NCI-H526 treated with DMSO at 0.1 percent for 48 hours (cell line): Measurements from ENCODE around the gene AUTS2.

Experiments
- DNase-seq: peaks from one replicate; lab custom pipeline; 2025; lab: John Stamatoyannopoulos, UW

Gene AUTS2

GRCh38 chr7:70556761-70557160, 958.5 kb downstream of the AUTS2 start:
- no peak for DNase-seq

- DNase-seq: no peak
Measured at GRCh38 chr7:70557338-70557737, 959.1 kb downstream of the AUTS2 start.

- no peak for DNase-seq
Measured at GRCh38 chr7:70559815-70560214, 961.5 kb downstream of the AUTS2 start.

- DNase-seq: no peak
Measured at GRCh38 chr7:70563960-70564359, 965.7 kb downstream of the AUTS2 start.

GRCh38 chr7:70565721-70566370, 967.6 kb downstream of the AUTS2 start:
- DNase-seq: no peak

- DNase-seq: no peak
Measured at GRCh38 chr7:70566671-70567070, 968.4 kb downstream of the AUTS2 start.

GRCh38 chr7:70568674-70569334, 970.5 kb downstream of the AUTS2 start:
- DNase-seq: no peak

GRCh38 chr7:70569335-70569819, 971.1 kb downstream of the AUTS2 start:
- peak; percentile 28 for DNase-seq

- DNase-seq: no peak
Measured at GRCh38 chr7:70570029-70570428, 971.8 kb downstream of the AUTS2 start.

- DNase-seq: no peak
Measured at GRCh38 chr7:70570961-70571360, 972.7 kb downstream of the AUTS2 start.

- no peak for DNase-seq
Measured at GRCh38 chr7:70571403-70571934, 973.2 kb downstream of the AUTS2 start.

- DNase-seq: no peak
Measured at GRCh38 chr7:70571961-70572360, 973.7 kb downstream of the AUTS2 start.

- DNase-seq: no peak
Measured at GRCh38 chr7:70572571-70572970, 974.3 kb downstream of the AUTS2 start.

GRCh38 chr7:70573071-70573661, 974.9 kb downstream of the AUTS2 start:
- DNase-seq: no peak

GRCh38 chr7:70573696-70574095, 975.4 kb downstream of the AUTS2 start:
- DNase-seq: no peak

- DNase-seq: no peak
Measured at GRCh38 chr7:70574314-70574834, 976.1 kb downstream of the AUTS2 start.

- peak; percentile 4 for DNase-seq
Measured at GRCh38 chr7:70574970-70575799, 976.9 kb downstream of the AUTS2 start.

GRCh38 chr7:70577078-70577477, 978.8 kb downstream of the AUTS2 start:
- DNase-seq: no peak

- no peak for DNase-seq
Measured at GRCh38 chr7:70578131-70578530, 979.9 kb downstream of the AUTS2 start.

- no peak for DNase-seq
Measured at GRCh38 chr7:70579397-70580097, 981.3 kb downstream of the AUTS2 start.

GRCh38 chr7:70580161-70580560, 981.9 kb downstream of the AUTS2 start:
- no peak for DNase-seq
